ENCODE data around the gene CXorf51A. TPM values are rescaled to one million over a fixed set of nuclear protein-coding genes. Genes with fewer than 3 reads are reported as not detected.
"Not testable (repeated sequence)": the region's sequence is repeated elsewhere in the genome, so short reads cannot be mapped to it uniquely, and the experiment has no call there.

Gene CXorf51A
- polyA plus RNA-seq (ENCODE audit: insufficient read length), result not detected

- DNase-seq, result not testable (repeated sequence)
Measured at GRCh38 chrX:146814644-146815043, at the start of gene CXorf51A. Gene CXorf51A, minus strand, starts transcription at chrX:146814744. Its CDS starts 21 bp downstream, at chrX:146814723.

DNA sequence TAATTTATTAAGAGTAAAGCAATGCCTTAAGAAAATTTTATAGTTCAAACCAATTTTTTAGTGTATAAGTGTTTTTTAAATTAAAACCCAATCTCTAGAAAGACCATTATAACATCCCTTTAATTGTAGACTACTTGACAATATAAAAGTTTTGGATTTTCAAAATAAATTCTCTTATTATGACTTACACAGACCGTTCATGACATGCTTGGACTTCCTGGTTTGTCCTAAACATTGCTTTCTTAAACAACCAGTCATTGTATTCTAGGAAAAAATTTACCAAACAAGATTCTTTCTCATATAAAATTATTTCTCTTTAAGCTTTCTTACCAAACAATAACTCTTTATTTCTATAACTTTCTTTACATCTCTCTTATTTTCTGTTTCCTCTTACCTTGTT is 49.0 kb upstream of the CXorf51A start:
- DNase-seq, result no peak

- DNase-seq, result no peak
Measured at GRCh38 chrX:146854281-146854680, 39.7 kb upstream of the CXorf51A start.

DNA sequence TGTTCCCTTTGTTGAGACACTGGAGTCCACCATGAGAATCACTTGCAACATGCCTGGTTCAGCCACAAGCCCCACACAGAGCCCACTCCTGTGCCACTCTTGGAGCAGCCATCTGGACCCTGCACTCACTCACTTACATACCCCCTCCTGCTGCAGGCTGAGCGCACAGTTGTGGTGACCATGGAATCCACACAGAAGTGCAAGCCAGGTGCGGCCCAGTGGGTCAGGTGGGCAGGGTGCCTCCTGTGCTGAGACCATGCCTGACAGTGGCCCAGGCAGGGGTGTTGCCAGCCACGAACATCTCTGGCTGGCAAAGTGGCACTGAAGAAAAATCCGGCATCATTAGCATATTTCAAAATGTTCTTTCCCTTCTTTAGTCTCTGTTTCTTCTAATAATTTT is 17.4 kb upstream of the CXorf51A start:
- no peak for DNase-seq

- DNase-seq, result not testable (repeated sequence)
Measured at GRCh38 chrX:146809471-146809870, 5.1 kb downstream of the CXorf51A start, which contains the start of gene CXorf51B. Gene CXorf51B, plus strand, starts transcription at chrX:146809771. Its CDS starts 21 bp downstream, at chrX:146809792.

Other genes starting within 250 kb of the CXorf51A start
- not detected for gene CXorf51B, start 5.0 kb downstream of the CXorf51A start, polyA plus RNA-seq (ENCODE audit: insufficient read length)

Data from hindlimb muscle (tissue), 1 donor.